Stimulated activated naive CD4-positive, alpha-beta T cell (primary cell): ENCODE measurements around the gene ATAD3B.
A peak's percentile ranks its signal among the peaks of the same experiment; 100 is the strongest.
"Not testable (repeated sequence)": the region's sequence is repeated elsewhere in the genome, so short reads cannot be mapped to it uniquely, and the experiment has no call there.

Experiments
- DNase-seq, 6 experiments: peaks; one replicate each; lab custom pipeline; 2025; lab: John Stamatoyannopoulos, UW

ATAD3B gene

GRCh38 chr1:1481811-1482210 is 10.2 kb downstream of the ATAD3B start:
- not testable (repeated sequence) for DNase-seq

- no peak for DNase-seq
Measured at GRCh38 chr1:1482856-1483255, 11.3 kb downstream of the ATAD3B start.

- no peak for DNase-seq
Measured at GRCh38 chr1:1483714-1484113, 12.1 kb downstream of the ATAD3B start.

GRCh38 chr1:1484976-1485750 is 13.6 kb downstream of the ATAD3B start:
- DNase-seq, result not testable (repeated sequence)

- DNase-seq, result not testable (repeated sequence)
Measured at GRCh38 chr1:1485755-1486317, 14.3 kb downstream of the ATAD3B start.

- DNase-seq, result no peak
Measured at GRCh38 chr1:1487701-1488100, 16.1 kb downstream of the ATAD3B start.

- no peak for DNase-seq
Measured at GRCh38 chr1:1489231-1489630, 17.7 kb downstream of the ATAD3B start.

- no peak for DNase-seq
Measured at GRCh38 chr1:1489861-1490260, 18.3 kb downstream of the ATAD3B start.

GRCh38 chr1:1490633-1491230 is 19.2 kb downstream of the ATAD3B start:
- no peak for DNase-seq

GRCh38 chr1:1491601-1492000 is 20.0 kb downstream of the ATAD3B start:
- no peak for DNase-seq

GRCh38 chr1:1494311-1494710 is 22.7 kb downstream of the ATAD3B start:
- DNase-seq, result not testable (repeated sequence)

- DNase-seq, result not testable (repeated sequence)
Measured at GRCh38 chr1:1495461-1495975, 24.0 kb downstream of the ATAD3B start.

- DNase-seq, result peak; percentile 39 to 70 (median 62)
Measured at GRCh38 chr1:1504777-1505365, 33.3 kb downstream of the ATAD3B start.

- DNase-seq, result not testable (repeated sequence)
Measured at GRCh38 chr1:1505366-1505798, 33.8 kb downstream of the ATAD3B start.

GRCh38 chr1:1505801-1506200 is 34.2 kb downstream of the ATAD3B start:
- DNase-seq, result not testable (repeated sequence)

GRCh38 chr1:1507305-1507704 is 35.7 kb downstream of the ATAD3B start:
- DNase-seq, result no peak

GRCh38 chr1:1508775-1509464 is 37.4 kb downstream of the ATAD3B start:
- DNase-seq, result not testable (repeated sequence)

GRCh38 chr1:1509465-1509850 is 37.9 kb downstream of the ATAD3B start:
- not testable (repeated sequence) for DNase-seq

- DNase-seq, result no peak
Measured at GRCh38 chr1:1510912-1511532, 39.5 kb downstream of the ATAD3B start.

GRCh38 chr1:1511533-1512285 is 40.1 kb downstream of the ATAD3B start, which contains the start of gene ATAD3A:
Gene ATAD3A, plus strand, starts transcription at chr1:1512162. Its CDS starts 107 bp downstream, at chr1:1512269.
- peak; percentile 87 to 96 (median 93) for DNase-seq
